Loucy (cell line): ENCODE data around the gene PCGF1.

ENCODE experiments used
- H2AFZ ChIP-seq: fragments of 200-600 bp; sonication (generic); 2 replicates; pipeline ENCODE4 v1.6.0; 2016; ENCODE audit warnings: antibody characterized with exemption, mild to moderate bottlenecking, low read length, moderate library complexity
- H3F3A ChIP-seq: fragments of 200-600 bp; 2 replicates; pipeline ENCODE4 v1.6.0; 2016; ENCODE audit warnings: antibody characterized with exemption, low read depth, mild to moderate bottlenecking
- H3K27me3 ChIP-seq: fragments of 200-600 bp; sonication (generic); 2 replicates; pipeline ENCODE4 v1.6.1; 2014; ENCODE audit warnings: low read length, mild to moderate bottlenecking; ENCODE audit not compliant: insufficient read depth, poor library complexity, severe bottlenecking
- H3K36me3 ChIP-seq: fragments of 200-600 bp; sonication (generic); 2 replicates; pipeline ENCODE4 v1.6.1; 2016; ENCODE audit warnings: low read length; ENCODE audit not compliant: insufficient read depth
- H3K4me1 ChIP-seq: fragments of 200-600 bp; sonication (generic); 2 replicates; pipeline ENCODE4 v1.5.1; 2014; ENCODE audit warnings: low read length, mild to moderate bottlenecking; ENCODE audit not compliant: insufficient read depth, poor library complexity, severe bottlenecking
- H3K4me2 ChIP-seq: fragments of 200-600 bp; sonication (generic); 2 replicates; pipeline ENCODE4 v1.6.0; 2014; ENCODE audit warnings: antibody characterized with exemption, low read length, low read depth, mild to moderate bottlenecking; ENCODE audit not compliant: poor library complexity, severe bottlenecking
- H3K4me3 ChIP-seq: fragments of 200-600 bp; sonication (generic); 2 replicates; pipeline ENCODE4 v1.5.1; 2014; ENCODE audit warnings: low read length, mild to moderate bottlenecking, mixed read lengths; ENCODE audit not compliant: poor library complexity, severe bottlenecking
- H3K79me2 ChIP-seq: fragments of 200-600 bp; sonication (generic); 2 replicates; pipeline ENCODE4 v1.6.1; 2014; ENCODE audit warnings: low read length; ENCODE audit not compliant: insufficient read depth
- H3K9ac ChIP-seq: fragments of 200-600 bp; sonication (generic); 2 replicates; pipeline ENCODE4 v1.6.0; 2014; ENCODE audit warnings: mild to moderate bottlenecking, low read depth, low read length, moderate library complexity; ENCODE audit not compliant: poor library complexity, severe bottlenecking
- H3K9me2 ChIP-seq: fragments of 200-600 bp; sonication (generic); replicated peaks from 2 replicates; pipeline ENCODE4 v1.6.1; 2016; ENCODE audit warnings: low read depth, low read length, mixed read lengths
- H3K9me3 ChIP-seq: fragments of 200-600 bp; sonication (generic); 2 replicates; pipeline ENCODE4 v1.6.1; 2014; ENCODE audit warnings: mild to moderate bottlenecking, antibody characterized with exemption, low read length, low read depth; ENCODE audit not compliant: insufficient read depth
- H4K20me1 ChIP-seq: fragments of 200-600 bp; sonication (generic); 2 replicates; pipeline ENCODE4 v1.6.0; 2014; ENCODE audit warnings: antibody characterized with exemption, low read length, mild to moderate bottlenecking; ENCODE audit not compliant: insufficient read depth, poor library complexity, severe bottlenecking
- EZH2phosphoT487 ChIP-seq: fragments of 200-600 bp; IDR thresholded peaks from 2 replicates; pipeline ENCODE4 v1.6.1; 2018; ENCODE audit warnings: antibody characterized with exemption, mild to moderate bottlenecking, moderate library complexity, borderline replicate concordance
- TF ChIP-seq, protein P1 (sequence below): fragments of 200-600 bp; sonication (generic); conservative IDR thresholded peaks from 2 replicates; pipeline ENCODE4 v1.5.1; 2014; ENCODE audit warnings: mild to moderate bottlenecking, antibody characterized with exemption, low read length

Gene PCGF1

GRCh38 chr2:74474899-74475298, 32.6 kb downstream of the PCGF1 start:
- Histone ChIP-seq H3K9me2 (no peaks in the 10 kb centered on the region), H4K20me1 (no peaks in the 10 kb centered on the region), H3K27me3 (no peaks in the 10 kb centered on the region), H2AFZ (no peak overlapping the region), H3F3A (peaks cover 5% of the 10 kb centered on the region; the same call in 1 of the 2 replicates), H3K4me3 (no peak overlapping the region), H3K36me3 (peaks cover 6% of the 10 kb centered on the region; the same call in 1 of the 2 replicates), H3K9ac (no peak overlapping the region), H3K79me2 (peaks cover 25% of the 10 kb centered on the region), H3K9me3 (no peaks in the 10 kb centered on the region), H3K4me1 (peaks cover 24% of the 10 kb centered on the region), H3K4me2 (no peak overlapping the region)
- TF ChIP-seq, protein P1, sequence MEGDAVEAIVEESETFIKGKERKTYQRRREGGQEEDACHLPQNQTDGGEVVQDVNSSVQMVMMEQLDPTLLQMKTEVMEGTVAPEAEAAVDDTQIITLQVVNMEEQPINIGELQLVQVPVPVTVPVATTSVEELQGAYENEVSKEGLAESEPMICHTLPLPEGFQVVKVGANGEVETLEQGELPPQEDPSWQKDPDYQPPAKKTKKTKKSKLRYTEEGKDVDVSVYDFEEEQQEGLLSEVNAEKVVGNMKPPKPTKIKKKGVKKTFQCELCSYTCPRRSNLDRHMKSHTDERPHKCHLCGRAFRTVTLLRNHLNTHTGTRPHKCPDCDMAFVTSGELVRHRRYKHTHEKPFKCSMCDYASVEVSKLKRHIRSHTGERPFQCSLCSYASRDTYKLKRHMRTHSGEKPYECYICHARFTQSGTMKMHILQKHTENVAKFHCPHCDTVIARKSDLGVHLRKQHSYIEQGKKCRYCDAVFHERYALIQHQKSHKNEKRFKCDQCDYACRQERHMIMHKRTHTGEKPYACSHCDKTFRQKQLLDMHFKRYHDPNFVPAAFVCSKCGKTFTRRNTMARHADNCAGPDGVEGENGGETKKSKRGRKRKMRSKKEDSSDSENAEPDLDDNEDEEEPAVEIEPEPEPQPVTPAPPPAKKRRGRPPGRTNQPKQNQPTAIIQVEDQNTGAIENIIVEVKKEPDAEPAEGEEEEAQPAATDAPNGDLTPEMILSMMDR = peak; percentile 56
- no peak for TF ChIP-seq EZH2phosphoT487

DNA sequence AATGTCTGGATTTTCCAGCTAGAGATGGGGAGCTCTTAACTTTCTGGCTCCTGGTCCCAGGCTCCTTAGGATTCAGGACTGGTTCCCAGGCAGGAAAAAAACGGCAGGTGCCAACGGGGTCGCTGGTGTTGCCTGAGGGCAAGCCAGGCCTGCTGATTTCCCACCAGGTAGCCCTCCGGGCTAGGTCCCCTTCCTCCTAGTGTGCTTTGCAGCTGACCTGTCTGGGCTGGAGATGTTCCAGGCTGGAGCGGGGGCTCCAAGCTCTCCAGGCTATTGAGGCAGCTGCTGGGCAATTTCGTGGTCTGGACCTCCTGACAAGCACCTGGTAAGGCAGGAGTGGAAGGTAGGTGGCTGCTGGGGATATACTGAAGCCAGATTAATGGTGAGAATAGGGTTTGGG, 33.0 kb downstream of the PCGF1 start:
- Histone ChIP-seq H3K9ac (no peak overlapping the region), H3K4me1 (peaks cover 20% of the 10 kb centered on the region), H3K4me2 (no peak overlapping the region), H3K4me3 (no peak overlapping the region), H3K9me3 (no peaks in the 10 kb centered on the region), H2AFZ (no peak overlapping the region), H3K9me2 (no peaks in the 10 kb centered on the region), H4K20me1 (no peaks in the 10 kb centered on the region), H3F3A (peaks cover 5% of the 10 kb centered on the region; the same call in 1 of the 2 replicates), H3K27me3 (no peaks in the 10 kb centered on the region), H3K79me2 (peaks cover 20% of the 10 kb centered on the region), H3K36me3 (peaks cover 6% of the 10 kb centered on the region; the same call in 1 of the 2 replicates)
- TF ChIP-seq, protein P1 = no peak
- no peak for TF ChIP-seq EZH2phosphoT487

DNA sequence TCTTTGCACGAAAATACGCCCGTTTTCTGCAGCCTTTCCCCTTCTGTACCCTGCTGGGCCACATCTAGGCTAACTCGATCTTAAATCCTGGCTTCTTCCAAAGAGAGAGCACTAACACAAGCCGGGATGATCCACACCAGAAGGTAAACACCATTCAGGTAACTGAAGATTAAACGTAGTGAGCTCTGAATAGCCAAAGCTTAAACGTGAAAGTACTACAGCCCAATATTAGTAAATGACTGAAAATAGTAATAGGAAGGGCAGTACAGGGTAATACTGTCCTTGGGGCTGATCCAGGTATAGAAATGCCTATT, 34.6 kb downstream of the PCGF1 start:
- peaks cover 5% of the 10 kb centered on the region; the same call in 1 of the 2 replicates for H3F3A ChIP-seq
- H3K9ac ChIP-seq = peak overlapping the region; percentile 86
- TF ChIP-seq, protein P1 = no peak
- TF ChIP-seq EZH2phosphoT487 = no peak
- no peaks in the 10 kb centered on the region for H4K20me1 ChIP-seq
- H3K9me2 ChIP-seq = no peaks in the 10 kb centered on the region
- peak overlapping the region; percentile 92 for H3K4me2 ChIP-seq
- H3K36me3 ChIP-seq = peaks cover 6% of the 10 kb centered on the region; the same call in 1 of the 2 replicates
- H3K27me3 ChIP-seq = no peaks in the 10 kb centered on the region
- peak overlapping the region; percentile 71 for H2AFZ ChIP-seq
- H3K9me3 ChIP-seq = no peaks in the 10 kb centered on the region
- H3K4me3 ChIP-seq = peak overlapping the region; percentile 86
- peaks cover 16% of the 10 kb centered on the region for H3K4me1 ChIP-seq
- H3K79me2 ChIP-seq = peaks cover 14% of the 10 kb centered on the region; the same call in 1 of the 2 replicates
